HG03196 (cell line): ENCODE measurements around the gene MYL12A.
"Not testable (repeated sequence)": the region's sequence is repeated elsewhere in the genome, so short reads cannot be mapped to it uniquely, and the experiment has no call there.

Source experiments
- ATAC-seq: cut with Tn5 transposase; IDR thresholded peaks from one replicate; pipeline ENCODE4 v1.9.1; 2021; ENCODE audit not compliant: unreplicated experiment

MYL12A gene

DNA sequence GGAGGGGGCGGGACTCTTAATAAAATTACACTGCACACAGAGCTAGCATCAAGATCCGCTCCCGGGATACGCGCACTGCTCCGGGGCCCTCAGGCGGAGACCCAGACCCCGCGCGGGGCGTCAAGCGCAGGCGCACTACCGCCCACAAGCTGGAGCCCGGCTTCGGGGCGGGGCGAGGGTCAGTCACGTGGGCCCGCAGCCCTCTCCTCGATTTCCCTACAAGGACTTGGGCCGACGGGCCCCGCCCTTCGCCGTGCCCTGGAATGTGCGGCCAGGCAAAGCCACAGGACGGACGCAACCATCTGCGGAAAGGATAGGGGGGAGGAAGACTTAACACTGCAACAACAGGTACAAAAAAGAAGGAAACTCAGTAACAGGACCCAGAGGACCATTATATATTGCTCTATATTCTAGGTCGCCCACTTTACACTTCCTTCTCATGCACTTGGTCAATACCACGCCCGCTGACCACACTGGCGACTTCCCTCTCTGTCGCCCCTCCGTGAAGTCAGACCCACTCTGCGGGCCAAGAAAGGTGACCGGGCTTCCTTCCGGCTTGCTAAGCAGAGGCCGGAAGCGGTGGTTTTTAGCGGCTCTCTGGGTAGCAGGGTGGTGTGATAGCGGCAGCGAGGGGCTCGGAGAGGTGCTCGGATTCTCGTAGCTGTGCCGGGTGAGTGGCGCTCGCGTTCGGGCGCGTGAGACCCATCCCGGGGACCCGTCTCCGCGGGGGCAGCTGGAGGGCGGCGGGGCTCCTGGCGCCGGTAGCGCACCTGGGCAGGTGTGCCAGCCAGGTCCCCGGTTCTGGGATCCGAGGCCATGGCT is at the start of gene MYL12A:
Gene MYL12A, plus strand, starts transcription at position 562 of the 822 bp plus-strand sequence. CDS start 5,447 bp downstream, outside the sequence.
- peak; percentile 82 for ATAC-seq

DNA sequence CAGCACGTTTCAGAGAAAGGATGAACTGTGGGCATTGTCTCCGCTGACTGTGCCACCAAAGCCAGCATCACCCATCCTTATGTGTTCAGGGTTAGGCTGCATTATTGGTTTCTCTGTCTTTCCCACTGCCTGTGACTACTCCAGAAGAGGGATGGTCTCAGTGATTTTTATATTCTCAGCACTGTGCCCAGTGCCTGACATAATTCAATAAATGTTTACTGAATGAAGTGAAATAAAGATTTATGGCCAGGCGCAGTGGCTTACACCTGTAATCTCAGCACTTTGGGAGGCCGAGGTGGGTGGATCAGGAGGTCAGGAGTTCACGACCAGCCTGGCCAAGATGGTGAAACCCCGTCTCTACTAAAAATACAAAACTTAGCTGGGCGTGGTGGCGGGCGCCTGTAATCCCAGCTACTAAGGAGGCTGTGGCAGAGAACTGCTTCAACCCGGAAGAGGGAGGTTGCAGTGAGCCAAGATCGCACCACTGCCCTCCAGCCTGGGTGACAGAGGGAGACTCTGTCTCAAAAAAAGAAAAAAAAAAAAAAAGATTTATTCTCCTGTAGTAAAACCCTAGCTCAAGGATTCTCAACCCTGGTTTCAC is 49.2 kb upstream of the MYL12A start:
- not testable (repeated sequence) for ATAC-seq

DNA sequence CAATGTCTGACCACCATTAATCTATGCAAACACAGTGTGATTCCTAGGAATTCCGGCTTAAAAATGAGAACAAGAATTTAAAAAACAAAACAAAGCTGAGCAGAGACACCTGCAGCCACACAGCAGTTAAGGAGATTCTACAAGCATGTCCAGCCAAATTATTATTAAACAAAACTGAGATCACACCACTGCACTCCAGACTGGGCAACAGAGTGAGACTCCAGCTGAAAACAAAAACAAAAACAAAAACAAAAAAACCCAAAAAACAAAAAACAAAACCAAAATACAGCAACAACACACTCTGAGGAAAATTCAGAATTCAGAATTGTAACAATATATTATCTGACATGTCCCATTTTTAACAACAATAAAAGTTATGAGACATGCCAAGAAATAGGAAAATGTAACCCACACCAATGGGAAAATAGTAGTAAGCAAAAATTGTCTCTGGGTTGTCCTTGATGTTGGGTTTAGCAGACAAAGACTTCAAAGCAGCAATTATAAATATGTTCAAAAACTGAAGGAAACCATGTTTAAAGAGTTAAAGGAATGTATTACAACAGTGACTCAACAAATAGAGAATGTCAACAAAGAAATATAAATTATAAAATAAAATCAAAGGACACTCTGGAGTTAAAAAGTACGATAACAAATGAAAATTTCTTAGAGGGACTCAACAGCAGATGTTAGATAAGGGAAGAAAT is 47.5 kb upstream of the MYL12A start:
- ATAC-seq: no peak

DNA sequence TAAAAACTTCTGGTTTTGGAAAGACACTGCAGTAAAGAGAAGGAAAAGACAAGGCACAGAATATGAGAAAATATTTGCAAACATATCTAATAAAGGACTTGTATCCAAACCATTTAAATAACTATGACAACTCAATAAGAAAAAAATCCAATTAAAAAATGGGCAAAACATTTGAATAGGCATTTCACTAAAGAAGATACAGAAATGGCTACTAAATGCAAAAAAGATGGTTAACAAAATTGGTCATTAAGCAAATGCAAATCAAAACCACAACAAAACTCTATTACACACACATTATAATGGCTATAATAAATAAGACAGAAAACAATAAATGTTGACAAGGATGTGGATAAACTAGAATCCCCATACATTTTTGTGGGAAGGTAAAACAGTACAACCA is 42.4 kb upstream of the MYL12A start:
- ATAC-seq: no peak

DNA sequence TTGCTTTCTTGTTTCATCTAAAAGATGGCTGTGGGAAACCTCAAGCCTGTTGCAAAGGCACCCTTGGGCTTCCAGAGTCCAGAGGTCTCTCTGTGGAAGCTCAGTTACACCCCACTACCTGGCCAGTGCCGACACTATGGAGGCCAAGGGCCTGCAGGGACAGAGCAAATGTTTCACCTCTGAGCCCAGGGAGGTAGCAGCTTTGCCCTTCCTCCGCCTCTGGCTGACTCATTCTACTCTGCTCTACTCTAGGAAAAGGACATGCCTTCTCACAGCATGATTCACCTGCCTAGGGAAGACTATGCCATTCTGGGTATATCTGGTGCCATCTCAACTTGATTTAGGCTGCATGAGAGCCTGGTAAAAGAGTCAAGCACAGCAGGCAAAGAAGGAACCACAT is 40.0 kb upstream of the MYL12A start:
- no peak for ATAC-seq

DNA sequence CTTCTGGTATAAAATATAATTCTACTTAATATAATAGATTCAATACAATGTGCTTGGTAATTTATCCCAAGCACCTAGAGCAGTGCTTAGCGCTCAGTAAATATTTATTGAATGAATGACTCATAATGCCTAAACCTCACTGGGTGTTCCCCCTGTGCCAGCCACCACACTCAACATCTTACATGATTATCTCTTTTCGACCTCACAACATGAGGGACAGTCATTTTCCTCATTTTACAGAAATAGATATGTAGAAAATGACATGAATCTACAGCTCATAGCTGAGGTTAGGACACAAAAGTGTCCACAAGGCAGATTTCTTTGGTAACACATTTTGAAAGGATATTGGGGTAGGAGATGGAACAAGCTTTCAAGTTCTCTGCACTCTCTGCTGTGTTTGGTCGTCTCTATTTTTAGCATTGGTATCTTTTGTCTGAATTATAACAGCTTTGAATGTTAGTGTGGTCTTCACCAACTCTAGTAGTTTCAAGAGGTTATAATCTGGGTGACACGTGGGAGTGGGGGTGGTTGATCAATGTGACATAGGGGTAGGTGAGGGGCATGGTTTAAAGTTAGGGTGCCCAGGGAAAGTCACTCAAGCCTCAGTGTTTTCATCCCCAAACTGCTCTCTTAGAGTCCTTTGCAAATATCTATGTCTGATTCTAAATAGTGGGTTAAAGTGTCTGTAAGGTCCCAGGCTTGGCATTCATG is 37.6 kb upstream of the MYL12A start:
- ATAC-seq: peak; percentile 75

DNA sequence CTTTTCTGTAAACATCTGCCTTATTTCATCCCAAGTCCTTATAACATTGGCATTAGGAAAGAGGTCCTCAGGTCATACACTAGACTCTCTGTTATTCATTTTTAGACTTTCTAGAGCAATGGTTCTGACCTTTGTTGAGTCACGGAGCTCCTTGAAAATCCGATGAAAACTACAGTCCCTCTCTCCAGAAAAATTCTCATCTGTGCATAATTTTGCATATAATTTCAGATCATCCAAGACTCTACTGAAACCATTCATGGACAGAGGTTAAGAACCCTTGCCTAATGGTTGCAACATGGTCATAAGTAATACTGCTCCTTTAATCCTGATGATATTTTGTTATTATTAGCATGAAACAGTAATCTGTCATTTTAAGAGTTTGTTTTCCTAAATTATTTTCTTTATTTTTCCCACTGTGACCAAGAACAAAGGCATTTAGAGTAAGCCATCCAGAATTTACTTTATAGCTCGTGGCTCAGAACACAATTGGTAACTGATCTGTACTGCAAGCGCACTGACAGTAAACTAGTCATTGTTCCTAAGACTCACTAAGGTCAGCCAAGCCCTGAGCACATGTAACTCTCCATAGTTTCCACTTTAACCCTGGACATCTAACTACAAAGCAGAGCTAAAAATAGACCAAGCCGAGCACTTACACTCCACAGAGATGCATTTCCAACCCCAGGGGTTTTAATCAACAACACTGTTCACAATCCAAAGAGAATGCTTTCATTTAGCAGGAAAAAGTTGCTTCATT is 36.2 kb upstream of the MYL12A start:
- ATAC-seq: no peak

DNA sequence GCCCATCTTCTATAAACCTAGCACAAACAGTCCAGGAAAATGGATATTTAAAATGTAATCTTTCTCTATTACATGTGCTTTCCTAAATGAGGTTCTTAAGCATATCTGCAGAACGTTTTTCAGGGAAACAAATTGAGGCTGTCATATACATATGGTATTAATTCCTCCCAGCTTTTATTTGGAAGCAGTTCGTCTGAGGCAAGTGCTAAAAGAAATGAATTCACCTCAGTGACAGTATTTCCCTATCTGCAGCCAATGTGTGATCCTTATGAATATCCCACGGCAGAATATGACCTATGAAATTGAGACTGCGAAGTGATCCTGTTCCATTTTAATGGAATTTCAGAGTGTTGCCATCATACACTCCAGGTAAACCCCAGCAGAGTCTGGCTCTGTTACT is 34.9 kb upstream of the MYL12A start:
- no peak for ATAC-seq

DNA sequence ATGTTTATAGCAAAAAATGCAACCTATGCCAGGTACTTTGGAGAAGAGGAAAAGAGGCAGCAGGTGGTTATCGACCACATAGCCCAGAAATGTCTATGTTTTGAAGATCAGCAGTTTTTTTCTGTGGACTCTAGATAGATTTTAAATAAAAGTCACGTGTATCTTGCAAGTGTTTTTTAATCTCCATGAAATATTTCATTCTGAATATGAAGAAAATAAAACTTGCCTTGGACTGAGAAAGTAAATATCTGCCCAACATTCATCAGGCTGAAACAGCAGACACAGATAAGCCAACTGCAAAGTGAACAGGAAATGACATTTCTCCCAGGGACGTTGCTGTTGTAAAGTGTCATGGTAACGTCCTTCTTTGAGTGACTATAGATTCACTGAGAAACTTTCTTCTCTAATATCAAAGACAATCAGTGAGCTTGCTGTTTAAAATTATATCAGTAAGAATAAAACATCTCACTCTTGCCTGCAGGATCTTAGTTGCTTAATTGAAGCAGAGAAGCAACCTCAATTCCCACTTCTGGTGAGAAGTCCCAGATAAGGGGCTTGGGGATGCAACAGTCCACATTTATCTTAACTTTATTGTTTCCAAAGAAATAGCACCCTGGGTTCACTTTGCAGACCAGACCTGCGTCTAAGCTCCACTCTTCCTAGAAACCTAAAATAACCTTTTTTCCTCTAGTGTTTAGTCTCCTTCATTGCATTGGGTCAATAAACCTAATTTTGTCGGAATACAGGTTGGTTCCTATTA is 34.1 kb upstream of the MYL12A start:
- no peak for ATAC-seq

DNA sequence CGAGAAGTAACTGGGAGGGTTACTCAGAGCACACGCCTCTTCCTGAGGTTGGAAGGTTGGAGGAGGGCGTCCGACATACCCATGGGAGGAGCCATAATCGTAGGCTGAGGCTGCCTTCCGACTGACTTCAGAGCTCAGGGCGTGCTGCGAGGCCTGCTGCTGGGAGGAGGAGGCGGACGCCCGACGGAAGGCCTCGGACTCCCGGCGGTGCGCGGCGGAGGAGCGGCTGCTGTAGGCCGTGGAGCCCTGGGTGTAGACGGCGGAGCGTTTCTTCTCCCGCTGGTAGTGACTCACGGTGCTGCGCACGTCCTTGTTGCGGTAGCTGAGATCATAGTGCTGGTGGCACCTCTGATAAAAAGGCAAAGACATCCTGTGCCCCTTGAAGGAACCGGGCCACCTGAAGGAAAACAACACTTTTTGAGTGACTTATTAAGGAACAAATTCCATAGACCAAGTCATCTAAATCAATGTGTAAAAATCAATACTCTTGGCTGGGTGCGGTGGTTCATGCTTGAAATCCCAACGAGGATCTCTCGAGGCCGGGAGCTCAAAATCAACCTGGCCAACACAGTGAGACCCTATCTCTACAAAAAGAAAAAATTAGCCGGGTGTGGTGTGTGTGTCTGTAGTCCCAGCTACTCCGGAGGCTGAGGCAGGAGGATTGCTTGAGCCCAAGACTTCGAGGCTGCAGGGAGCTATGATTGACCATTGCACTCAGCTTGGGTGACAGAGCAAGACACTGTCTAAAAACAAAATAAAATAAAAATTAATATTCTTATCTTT is 32.6 kb upstream of the MYL12A start:
- no peak for ATAC-seq

DNA sequence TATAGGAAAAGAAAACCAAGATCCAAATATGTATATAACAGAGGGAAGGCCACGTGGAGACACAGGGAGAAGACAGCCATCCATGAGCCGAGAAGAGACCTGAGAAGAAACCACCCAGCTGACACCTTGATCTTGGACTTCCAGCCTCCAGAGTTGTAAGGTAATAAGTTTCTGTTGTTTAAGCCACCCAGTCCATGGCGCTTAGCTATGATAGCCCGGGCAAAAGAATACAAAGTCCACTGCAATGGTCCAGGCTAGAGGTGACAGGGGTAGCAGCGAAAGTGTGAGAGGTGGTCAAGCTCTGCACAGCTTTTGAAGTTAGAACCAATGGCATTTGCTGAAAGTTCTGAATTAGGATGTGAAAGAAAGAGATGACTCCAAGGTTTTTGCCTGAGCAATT is 30.6 kb upstream of the MYL12A start:
- ATAC-seq: no peak

DNA sequence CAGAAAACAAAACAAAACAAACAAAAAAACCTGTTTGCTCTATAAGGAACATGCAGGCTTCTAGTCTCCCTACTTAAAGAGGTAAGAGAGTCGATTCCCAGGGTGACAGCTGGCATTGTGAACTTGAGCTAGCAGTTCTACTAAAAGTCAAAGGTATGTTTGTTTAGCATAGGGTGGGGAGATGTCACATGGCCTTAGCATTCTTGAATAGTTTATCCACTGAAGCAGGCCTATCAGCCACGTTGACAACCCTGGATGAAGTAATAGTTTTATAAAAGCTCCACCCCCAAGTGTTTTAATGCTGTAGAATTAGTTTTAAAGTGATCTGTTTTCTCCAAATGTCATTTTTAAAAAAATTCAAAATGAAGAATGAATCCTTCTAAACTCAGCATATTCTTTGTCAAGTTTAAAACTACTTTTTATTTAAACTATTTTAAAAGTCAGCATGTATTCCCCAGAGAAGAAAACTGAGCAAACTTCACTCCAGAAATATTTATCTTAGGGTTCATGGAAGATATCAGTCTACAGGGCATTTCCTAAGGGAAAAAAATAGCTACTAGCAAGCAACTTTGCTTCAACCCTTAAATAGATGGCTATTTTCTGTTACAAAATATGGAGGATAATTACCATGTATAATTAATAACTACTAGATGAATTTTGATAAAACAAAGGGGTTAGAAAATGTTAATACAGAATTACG is 29.5 kb upstream of the MYL12A start:
- ATAC-seq: no peak

DNA sequence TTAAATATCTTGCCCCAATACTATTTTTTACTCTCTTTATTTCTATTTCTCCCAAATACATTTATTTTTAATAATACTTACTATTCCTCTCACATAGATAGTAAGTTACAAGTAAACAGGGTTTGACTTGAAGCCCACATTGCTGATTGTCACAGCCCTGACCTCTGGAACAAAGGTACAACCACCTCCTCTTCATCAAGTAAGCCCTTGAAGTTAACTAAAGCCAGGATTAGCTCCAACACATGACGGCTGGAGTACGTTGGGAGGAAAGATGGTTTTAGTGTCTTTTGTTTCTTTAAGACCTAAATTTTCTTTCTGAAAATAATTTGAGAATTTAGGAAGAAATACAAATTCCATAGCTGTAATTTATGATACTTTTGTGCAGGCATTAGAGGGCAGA is 28.8 kb upstream of the MYL12A start:
- no peak for ATAC-seq

DNA sequence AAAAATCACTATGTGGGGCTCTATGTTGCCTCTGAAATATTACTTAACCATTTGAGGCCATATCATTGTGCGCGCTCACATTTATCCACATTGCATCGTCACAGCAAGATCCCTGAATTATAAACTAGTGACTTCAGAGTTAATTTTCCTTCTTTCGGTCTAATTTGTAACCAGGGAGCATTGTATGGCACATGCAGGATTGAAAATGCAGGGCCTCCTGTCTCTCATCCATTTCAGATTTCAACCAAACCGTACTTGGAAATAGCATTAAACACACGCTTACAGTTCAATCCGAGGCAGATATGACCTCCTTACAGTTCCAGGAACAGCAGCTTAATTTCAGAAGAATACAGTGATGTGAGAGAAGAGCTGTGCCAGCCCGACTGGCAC is 28.4 kb upstream of the MYL12A start:
- ATAC-seq: no peak

DNA sequence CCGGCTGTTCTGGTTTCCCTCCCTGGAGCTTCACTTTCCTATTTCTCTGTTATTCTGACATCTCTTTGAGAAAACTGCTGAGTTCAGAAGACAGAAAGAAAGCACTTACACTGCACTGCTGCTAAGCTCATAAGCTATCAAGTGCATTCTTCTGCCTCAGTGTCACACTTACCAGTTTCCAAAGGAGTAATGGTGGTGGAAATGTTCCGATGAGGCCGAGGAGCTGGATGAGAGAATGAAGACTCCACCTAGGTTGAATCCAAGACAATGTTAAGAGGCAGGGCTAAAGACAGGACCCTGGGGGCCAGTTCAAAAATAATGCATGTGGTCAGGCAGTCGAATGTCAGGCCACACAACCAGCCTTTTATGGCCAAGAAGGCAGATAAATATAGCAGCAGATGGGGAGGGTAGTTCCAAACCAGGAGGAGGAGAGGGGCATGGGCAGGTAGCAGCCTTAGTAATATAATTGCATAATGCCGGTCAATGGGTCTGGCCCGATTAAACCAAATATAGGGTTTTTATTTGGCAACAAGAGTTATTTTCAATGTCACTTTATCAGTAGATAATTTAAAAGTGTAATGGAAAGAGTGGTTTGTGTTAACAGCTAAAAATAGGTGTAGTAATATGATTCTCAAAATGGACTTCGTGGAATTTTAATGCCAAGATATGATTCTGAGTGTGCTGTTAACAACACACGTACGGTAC is 27.8 kb upstream of the MYL12A start, which contains the start of gene MYOM1:
Gene MYOM1, minus strand, starts transcription at position 338 of the 705 bp plus-strand sequence. CDS start 4,745 bp downstream, outside the sequence.
- no peak for ATAC-seq

DNA sequence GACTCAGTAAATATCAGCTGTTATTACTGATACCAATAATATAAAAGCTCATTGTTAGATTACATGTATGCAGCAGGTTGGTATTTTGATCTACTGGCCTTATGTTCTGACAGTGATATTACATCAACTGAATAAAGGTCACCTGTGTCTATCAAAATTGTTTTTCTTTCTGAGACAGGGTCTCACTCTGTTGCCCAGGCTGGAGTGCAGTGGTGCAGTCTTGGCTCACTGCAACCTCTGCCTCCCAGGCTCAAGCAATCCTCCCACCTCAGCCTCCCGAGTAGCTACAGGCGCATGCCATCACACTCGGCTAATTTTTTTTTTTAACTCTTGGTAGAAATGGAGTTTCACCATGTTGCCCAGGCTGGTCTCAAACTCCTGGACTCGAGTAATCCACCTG is 26.7 kb upstream of the MYL12A start:
- not testable (repeated sequence) for ATAC-seq

DNA sequence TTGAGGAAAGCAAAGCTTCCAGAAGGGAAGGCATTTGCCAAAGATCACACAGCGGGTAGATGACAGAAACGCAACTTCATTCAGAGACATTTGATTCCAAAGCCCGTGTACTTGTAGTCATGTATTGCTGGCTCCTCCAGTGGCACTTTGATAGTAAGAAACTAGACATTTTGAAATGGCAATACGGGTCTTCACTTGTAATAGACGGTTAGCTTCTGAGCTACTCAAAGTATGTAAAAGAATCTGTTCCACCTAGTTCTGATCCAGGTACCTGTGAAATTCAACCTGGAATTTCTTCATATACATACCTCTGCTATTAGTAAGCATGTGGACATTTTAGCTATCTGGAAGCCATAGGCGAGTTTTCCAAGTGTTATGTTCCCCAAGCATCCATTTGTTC is 26.1 kb upstream of the MYL12A start:
- ATAC-seq: no peak

DNA sequence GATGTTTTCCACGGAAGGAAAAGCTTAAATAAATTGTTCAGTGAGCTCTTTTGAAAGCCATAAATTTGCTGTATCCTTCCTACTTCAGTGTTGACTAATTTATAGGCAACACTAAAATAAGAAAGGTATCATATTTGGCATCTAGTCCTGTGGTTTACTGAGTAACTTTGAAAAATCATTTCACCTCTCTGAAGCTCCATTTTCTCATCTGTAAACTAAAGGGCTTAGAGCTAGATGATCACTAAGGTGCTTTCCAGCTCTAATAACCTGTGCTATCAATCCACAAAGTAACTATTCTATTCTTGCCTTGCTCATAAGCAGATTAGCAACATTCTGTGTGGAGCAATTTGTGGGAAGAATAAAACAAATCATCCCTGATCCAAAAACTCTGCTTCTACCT is 24.2 kb upstream of the MYL12A start:
- ATAC-seq: no peak
